Natural killer cell (primary cell): ENCODE data around the gene ZSCAN5C. TPM values are rescaled to one million over a fixed set of nuclear protein-coding genes. Genes with fewer than 3 reads are reported as not detected.

ENCODE experiments used
- ATAC-seq, 3 donors: fragments of 150-1000 bp in 2 of 3; fragments of 200-7000 bp in 1 of 3; cut with Tn5 transposase; 1 replicate in 1 of 3; 2 replicates in 2 of 3; pipeline ENCODE4 v1.10.0; 2021; ENCODE audit warnings: mild to moderate bottlenecking in 2 of 3, moderate library complexity in 2 of 3
- DNase-seq, 2 donors: peaks; one replicate each; pipeline versions ENCODE4 v3.0.0 to v3.0.0-alpha.2; 2013 to 2021; ENCODE audit warnings: mixed read lengths in 1 of 2
- H3K27ac ChIP-seq: one replicate; pipeline ENCODE4 v1.5.1; 2013; ENCODE audit warnings: mild to moderate bottlenecking, low read length
- H3K27me3 ChIP-seq: one replicate; pipeline ENCODE4 v1.6.1; 2013; ENCODE audit warnings: low read length; ENCODE audit not compliant: control insufficient read depth, insufficient read depth
- H3K36me3 ChIP-seq: one replicate; pipeline ENCODE4 v1.6.1; 2013; ENCODE audit warnings: low read length; ENCODE audit not compliant: control insufficient read depth, insufficient read depth
- H3K4me1 ChIP-seq: one replicate; pipeline ENCODE4 v1.6.1; 2013; ENCODE audit warnings: low read length; ENCODE audit not compliant: control insufficient read depth, insufficient read depth
- H3K4me3 ChIP-seq: one replicate; pipeline ENCODE4 v1.5.1; 2013; ENCODE audit warnings: low read length
- H3K9me3 ChIP-seq: one replicate; pipeline ENCODE4 v1.6.1; 2013; ENCODE audit warnings: low read length; ENCODE audit not compliant: control insufficient read depth, insufficient read depth
- H3K27ac Mint-ChIP-seq, 2 donors: one replicate each; pipeline ENCODE4 v1.8.0; 2022; ENCODE audit warnings: mild to moderate bottlenecking in 2 of 2, mixed read lengths in 2 of 2, moderate library complexity in 1 of 2
- H3K27me3 Mint-ChIP-seq, 2 donors: one replicate each; pipeline ENCODE4 v1.8.0; 2022; ENCODE audit warnings: low read depth in 2 of 2, mixed read lengths in 2 of 2
- H3K36me3 Mint-ChIP-seq: one replicate; pipeline ENCODE4 v1.8.0; 2022; ENCODE audit warnings: mixed read lengths
- H3K4me1 Mint-ChIP-seq, 2 donors: one replicate each; pipeline ENCODE4 v1.8.0; 2022; ENCODE audit warnings: mixed read lengths in 2 of 2
- H3K4me3 Mint-ChIP-seq: one replicate; pipeline ENCODE4 v1.8.0; 2022; ENCODE audit warnings: mild to moderate bottlenecking, moderate library complexity, mixed read lengths
- H3K9me3 Mint-ChIP-seq, 2 donors: one replicate each; pipeline ENCODE4 v1.8.0; 2022; ENCODE audit warnings: mixed read lengths in 2 of 2
- WGBS: methylation state at CpG from one replicate; pipeline ENCODE4 v1.1.7; 2013; ENCODE audit warnings: missing lambda C conversion rate; ENCODE audit not compliant: insufficient coverage; 5-methylcytosine and 5-hydroxymethylcytosine counted together
- intact Hi-C: fragments of 100-400 bp; cut with micrococcal nuclease; formaldehyde crosslinking; loops from one replicate; pipeline ENCODE4 v1.14.2; 2022
- total RNA-seq, 4 donors: library from RNA; stranded (reverse); fragments of 120-200 nt in 1 of 4; gene quantifications; one replicate each; pipeline versions ENCODE4 v1.2.3 to v1.2.4, GENCODE V29; 2013 to 2022
- TF ChIP-seq, protein P1 (sequence below): fragments of 200-600 bp; IDR thresholded peaks from one replicate; pipeline ENCODE4 v1.8.0; 2022; ENCODE audit warnings: antibody characterized with exemption

Gene ZSCAN5C
- total RNA-seq, 3 donors from 2014 or later (not counting 1 experiment from before 2014, with no cell fraction given) = not detected

GRCh38 chr19:56176881-56177280 lies 25.2 kb upstream of the ZSCAN5C start:
- Mint-ChIP-seq H3K4me3 (no peak overlapping the region), H3K27ac (no peak overlapping the region), H3K36me3 (no peaks in the 10 kb centered on the region), H3K27me3 (peaks cover 4 to 6% of the 10 kb centered on the region in 2 donors), H3K9me3 (no peaks in the 10 kb centered on the region), H3K4me1 (peaks cover 0 to 2% of the 10 kb centered on the region in 2 donors)
- Histone ChIP-seq H3K4me1 (peaks cover 2% of the 10 kb centered on the region), H3K9me3 (no peaks in the 10 kb centered on the region), H3K27me3 (no peaks in the 10 kb centered on the region), H3K36me3 (no peaks in the 10 kb centered on the region), H3K4me3 (no peak overlapping the region), H3K27ac (no peak overlapping the region)
- TF ChIP-seq, protein P1, sequence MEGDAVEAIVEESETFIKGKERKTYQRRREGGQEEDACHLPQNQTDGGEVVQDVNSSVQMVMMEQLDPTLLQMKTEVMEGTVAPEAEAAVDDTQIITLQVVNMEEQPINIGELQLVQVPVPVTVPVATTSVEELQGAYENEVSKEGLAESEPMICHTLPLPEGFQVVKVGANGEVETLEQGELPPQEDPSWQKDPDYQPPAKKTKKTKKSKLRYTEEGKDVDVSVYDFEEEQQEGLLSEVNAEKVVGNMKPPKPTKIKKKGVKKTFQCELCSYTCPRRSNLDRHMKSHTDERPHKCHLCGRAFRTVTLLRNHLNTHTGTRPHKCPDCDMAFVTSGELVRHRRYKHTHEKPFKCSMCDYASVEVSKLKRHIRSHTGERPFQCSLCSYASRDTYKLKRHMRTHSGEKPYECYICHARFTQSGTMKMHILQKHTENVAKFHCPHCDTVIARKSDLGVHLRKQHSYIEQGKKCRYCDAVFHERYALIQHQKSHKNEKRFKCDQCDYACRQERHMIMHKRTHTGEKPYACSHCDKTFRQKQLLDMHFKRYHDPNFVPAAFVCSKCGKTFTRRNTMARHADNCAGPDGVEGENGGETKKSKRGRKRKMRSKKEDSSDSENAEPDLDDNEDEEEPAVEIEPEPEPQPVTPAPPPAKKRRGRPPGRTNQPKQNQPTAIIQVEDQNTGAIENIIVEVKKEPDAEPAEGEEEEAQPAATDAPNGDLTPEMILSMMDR = no peak
- no peak for ATAC-seq
- WGBS = 93% methylated on average over 18 of the region's 18 CpGs
- DNase-seq = no peak
- intact Hi-C loops = loop anchor here (10.0 kb wide), 1 partner anchor 72 kb away; no protein-coding TSS in a partner anchor

DNA sequence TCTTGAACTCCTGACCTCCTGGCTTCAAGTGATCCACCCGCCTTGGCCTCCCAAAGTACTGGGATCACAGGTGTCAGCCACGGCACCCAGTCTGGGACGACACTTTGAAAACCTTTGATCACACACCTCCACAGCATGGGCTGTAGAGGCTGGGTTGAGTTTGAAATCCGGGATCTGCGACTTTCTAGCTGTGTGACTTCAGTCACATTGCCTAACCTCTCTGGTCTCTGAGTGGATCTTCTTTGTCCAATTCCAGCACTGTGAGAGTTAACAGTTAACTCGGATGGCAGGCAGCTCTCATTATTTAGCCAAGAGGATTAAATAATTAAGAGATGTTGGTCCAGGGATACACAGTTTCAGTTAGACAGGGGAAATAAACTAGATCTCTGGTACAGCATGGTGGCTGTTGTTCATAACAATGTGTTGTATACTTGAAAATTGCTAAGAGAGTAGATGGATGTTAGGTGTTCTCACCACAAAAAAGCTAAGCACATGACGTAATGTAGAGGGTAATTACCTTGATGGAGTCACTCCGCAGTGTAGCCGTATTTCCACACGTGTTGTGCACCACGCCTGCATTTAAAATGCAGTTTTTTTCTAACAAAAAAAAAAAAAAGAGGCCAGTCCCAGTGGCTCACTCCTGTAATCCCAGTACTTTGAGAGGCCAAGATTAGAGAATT lies 24.4 kb upstream of the ZSCAN5C start:
- Histone ChIP-seq H3K36me3 (no peaks in the 10 kb centered on the region), H3K4me3 (no peak overlapping the region), H3K27me3 (no peaks in the 10 kb centered on the region), H3K4me1 (no peaks in the 10 kb centered on the region), H3K27ac (no peak overlapping the region), H3K9me3 (no peaks in the 10 kb centered on the region)
- Mint-ChIP-seq H3K27ac (no peak overlapping the region), H3K4me1 (no peaks in the 10 kb centered on the region), H3K4me3 (no peak overlapping the region), H3K9me3 (no peaks in the 10 kb centered on the region), H3K27me3 (peaks cover 4 to 6% of the 10 kb centered on the region in 2 donors), H3K36me3 (no peaks in the 10 kb centered on the region)
- DNase-seq (no peak), ATAC-seq (no peak)
- WGBS = 68% methylated on average over 11 of the region's 11 CpGs
- intact Hi-C loops = loop anchor here (10.0 kb wide), 1 partner anchor 73 kb away; no protein-coding TSS in a partner anchor
- TF ChIP-seq, protein P1 = no peak

DNA sequence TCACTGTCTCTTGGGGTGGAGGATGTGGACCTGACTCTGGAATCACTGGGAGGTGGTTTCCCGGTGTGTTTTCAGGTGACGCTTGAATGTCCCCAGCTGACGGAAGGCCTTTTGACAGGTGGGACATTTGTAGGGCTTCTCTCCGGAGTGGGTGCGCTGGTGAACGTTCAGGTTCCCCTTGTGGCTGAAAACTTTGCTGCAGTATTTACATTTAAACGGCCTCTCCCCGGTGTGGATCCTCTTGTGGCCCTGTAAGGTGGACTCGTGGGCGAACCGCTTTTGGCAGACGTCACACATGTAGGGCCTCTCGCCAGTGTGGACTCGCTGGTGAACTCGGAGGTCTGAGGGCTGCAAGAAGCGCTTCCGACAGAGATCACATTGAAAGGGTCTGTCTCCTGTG lies 12.3 kb upstream of the ZSCAN5C start:
- intact Hi-C loops = no loop called here
- Histone ChIP-seq H3K4me1 (no peaks in the 10 kb centered on the region), H3K27me3 (no peaks in the 10 kb centered on the region), H3K27ac (no peak overlapping the region), H3K4me3 (no peak overlapping the region), H3K36me3 (no peaks in the 10 kb centered on the region), H3K9me3 (no peaks in the 10 kb centered on the region)
- no peaks in the 10 kb centered on the region for H3K9me3 Mint-ChIP-seq
- H3K4me3 Mint-ChIP-seq = no peak overlapping the region
- no peak overlapping the region for H3K27ac Mint-ChIP-seq
- ATAC-seq (no peak), DNase-seq (no peak)
- H3K4me1 Mint-ChIP-seq = no peaks in the 10 kb centered on the region
- TF ChIP-seq, protein P1 = no peak
- 83% methylated on average over 17 of the region's 17 CpGs for WGBS
- H3K36me3 Mint-ChIP-seq = no peaks in the 10 kb centered on the region
- H3K27me3 Mint-ChIP-seq = peaks cover 0 to 11% of the 10 kb centered on the region in 2 donors

- WGBS = 82% methylated on average over 7 of the region's 7 CpGs
- H3K4me1 ChIP-seq = no peaks in the 10 kb centered on the region
- DNase-seq = no peak
- intact Hi-C loops = no loop called here
- H3K27me3 Mint-ChIP-seq = no peaks in the 10 kb centered on the region
- H3K9me3 ChIP-seq = no peaks in the 10 kb centered on the region
- no peaks in the 10 kb centered on the region for H3K36me3 Mint-ChIP-seq
- H3K4me3 Mint-ChIP-seq = no peak overlapping the region
- H3K27ac Mint-ChIP-seq = no peak overlapping the region
- TF ChIP-seq, protein P1 = no peak
- H3K27ac ChIP-seq = no peak overlapping the region
- H3K9me3 Mint-ChIP-seq = no peaks in the 10 kb centered on the region
- no peak overlapping the region for H3K4me3 ChIP-seq
- H3K27me3 ChIP-seq = no peaks in the 10 kb centered on the region
- H3K36me3 ChIP-seq = no peaks in the 10 kb centered on the region
- no peaks in the 10 kb centered on the region for H3K4me1 Mint-ChIP-seq
- no peak for ATAC-seq
Measured at GRCh38 chr19:56191115-56191514, 11.0 kb upstream of the ZSCAN5C start.
